DOHH2 (cell line): ENCODE measurements around the gene PDGFC.

ENCODE experiments used
- CTCF ChIP-seq: fragments of 200-600 bp; sonication (generic); IDR thresholded peaks from one replicate; pipeline ENCODE4 v1.5.1; 2014; ENCODE audit warnings: antibody characterized with exemption, mild to moderate bottlenecking, low read depth, low read length; ENCODE audit not compliant: poor library complexity, severe bottlenecking
- EZH2phosphoT487 ChIP-seq: fragments of 200-600 bp; sonication (generic); IDR thresholded peaks from 2 replicates; pipeline ENCODE4 v1.6.1; 2017; ENCODE audit warnings: borderline replicate concordance, mild to moderate bottlenecking, antibody characterized with exemption, low read length, moderate library complexity, mixed read lengths

- no peak for TF ChIP-seq CTCF
- TF ChIP-seq EZH2phosphoT487, result no peak
Observed at GRCh38 chr4:156977435-156978160, 6.0 kb upstream of the PDGFC start.
